Endothelial cell of umbilical vein (primary cell): Measurements from ENCODE around the gene RAPGEF6. TPM values are rescaled to one million over a fixed set of nuclear protein-coding genes. Genes with fewer than 3 reads are reported as not detected.

ENCODE experiments used
- BruUV-seq: library from RNA; stranded (reverse); fragments of 400-500 nt; replicated peaks from 2 replicates; lab custom pipeline; 2021; lab: Mats Ljungman, UMichigan
- CTCF ChIA-PET: fragments of 300-600, 350-600 bp; sonication (Branson Sonifier 250); formaldehyde crosslinking; loops from one replicate; lab custom pipeline; 2021; ENCODE audit warnings: antibody characterized with exemption, inconsistent platforms; lab: Charles Lee
- POLR2A ChIA-PET: fragments of 300-600, 350-600 bp; sonication (Branson Sonifier 250); formaldehyde crosslinking; loops from one replicate; lab custom pipeline; 2021; ENCODE audit warnings: antibody characterized with exemption, inconsistent platforms; lab: Charles Lee
- DNase-seq: peaks from one replicate; pipeline ENCODE4 v3.0.0-alpha.2; 2011; ENCODE audit warnings: low read depth, low spot score
- FAIRE-seq: peaks from 2 replicates; lab custom pipeline; 2011; peaks lifted over from hg19 to GRCh38; lab: Jason Lieb, UNC
- H2AFZ ChIP-seq: 2 replicates; pipeline ENCODE4 v1.6.0; 2012; ENCODE audit warnings: low read depth, low read length, control low read depth, inconsistent platforms
- H3K27ac ChIP-seq: 2 replicates; pipeline ENCODE4 v1.5.1; 2011; ENCODE audit warnings: low read depth, mild to moderate bottlenecking, control low read depth, low read length, moderate library complexity; ENCODE audit not compliant: insufficient read depth
- H3K27me3 ChIP-seq, 2 experiments: 2 replicates each; pipeline versions ENCODE4 v1.6.0 to v1.6.1; 2011; ENCODE audit warnings: low read length in 2 of 2, mixed read lengths in 1 of 2; ENCODE audit not compliant: control insufficient read depth in 2 of 2, insufficient read depth in 2 of 2
- H3K36me3 ChIP-seq, 2 experiments: 2 replicates in 1 of 2; 3 replicates in 1 of 2; pipeline ENCODE4 v1.5.1; 2011; ENCODE audit warnings: low read length in 2 of 2, mild to moderate bottlenecking in 1 of 2, moderate library complexity in 1 of 2; ENCODE audit not compliant: control insufficient read depth in 2 of 2, insufficient read depth in 2 of 2; ENCODE audit errors: extremely low read depth in 1 of 2
- H3K4me1 ChIP-seq: 3 replicates; pipeline ENCODE4 v1.5.1; 2011; ENCODE audit warnings: mild to moderate bottlenecking, low read length; ENCODE audit not compliant: control insufficient read depth, insufficient read depth; ENCODE audit errors: extremely low read depth
- H3K4me2 ChIP-seq: 2 replicates; pipeline ENCODE4 v1.6.1; 2011; ENCODE audit warnings: low read length, control low read depth, mixed read lengths; ENCODE audit not compliant: insufficient read depth
- H3K4me3 ChIP-seq, 3 experiments: fragments of 200-600 bp in 1 of 3; sonication (generic), shearing (Covaris generic) in 1 of 3; replicated peaks in 1 of 3; 2 replicates each; pipeline ENCODE4 v1.5.1; 2011 to 2016; ENCODE audit warnings: control low read depth in 3 of 3, low read length in 3 of 3, mild to moderate bottlenecking in 2 of 3, inconsistent platforms in 1 of 3, low read depth in 1 of 3, moderate library complexity in 1 of 3; ENCODE audit not compliant: insufficient read depth in 1 of 3
- H3K79me2 ChIP-seq: 2 replicates; pipeline ENCODE4 v1.6.0; 2012; ENCODE audit warnings: low read length, inconsistent platforms; ENCODE audit not compliant: control insufficient read depth, insufficient read depth
- H3K9ac ChIP-seq: replicated peaks from 2 replicates; pipeline ENCODE3; 2011; ENCODE audit warnings: low read length, control low read depth; ENCODE audit not compliant: insufficient read depth; ENCODE audit errors: extremely low read depth
- H3K9me1 ChIP-seq: replicated peaks from 3 replicates; pipeline ENCODE4 v1.6.0; 2011; ENCODE audit warnings: mild to moderate bottlenecking, low read length; ENCODE audit not compliant: control insufficient read depth, insufficient read depth; ENCODE audit errors: extremely low read depth
- H3K9me3 ChIP-seq: replicated peaks from 2 replicates; pipeline ENCODE4 v1.5.1; 2012; ENCODE audit warnings: low read length, inconsistent platforms; ENCODE audit not compliant: control insufficient read depth, insufficient read depth
- H4K20me1 ChIP-seq: replicated peaks from 2 replicates; pipeline ENCODE3; 2011; ENCODE audit warnings: mild to moderate bottlenecking, low read length; ENCODE audit not compliant: control insufficient read depth, insufficient read depth; ENCODE audit errors: extremely low read depth
- CTCF ChIP-seq, 2 donors: IDR thresholded peaks; 1 replicate in 1 of 2; 2 replicates in 1 of 2; pipeline ENCODE4 v1.5.1; 2011; ENCODE audit warnings: low read length in 2 of 2, mild to moderate bottlenecking in 2 of 2, moderate library complexity in 2 of 2, control low read depth in 1 of 2, inconsistent platforms in 1 of 2, low read depth in 1 of 2; ENCODE audit not compliant: insufficient read depth in 1 of 2; ENCODE audit errors: extremely low read depth in 1 of 2
- EZH2 ChIP-seq: IDR thresholded peaks from 2 replicates; pipeline ENCODE4 v1.6.1; 2012; ENCODE audit warnings: borderline replicate concordance, low read depth, mild to moderate bottlenecking, moderate library complexity, low read length, inconsistent platforms; ENCODE audit not compliant: severe bottlenecking
- FOS ChIP-seq: IDR thresholded peaks from 2 replicates; pipeline ENCODE4 v1.6.1; 2011; ENCODE audit warnings: mild to moderate bottlenecking, low read length, moderate library complexity, borderline replicate concordance; ENCODE audit not compliant: insufficient read depth
- JUN ChIP-seq: IDR thresholded peaks from 2 replicates; pipeline ENCODE4 v1.6.1; 2011; ENCODE audit warnings: borderline replicate concordance, low read depth; ENCODE audit not compliant: insufficient read length, insufficient read depth
- MAX ChIP-seq: IDR thresholded peaks from 2 replicates; pipeline ENCODE4 v1.6.1; 2011; ENCODE audit not compliant: insufficient read depth, insufficient read length
- MYC ChIP-seq: IDR thresholded peaks from one replicate; pipeline ENCODE4 v1.6.1; 2011; ENCODE audit warnings: mild to moderate bottlenecking, low read depth, low read length
- POLR2AphosphoS5 ChIP-seq: IDR thresholded peaks from 2 replicates; pipeline ENCODE4 v1.6.1; 2012; ENCODE audit warnings: low read depth, mild to moderate bottlenecking, control low read depth, low read length, moderate library complexity; ENCODE audit not compliant: insufficient read depth
- dilution Hi-C: fragments of 300-500 bp; cut with MboI; formaldehyde crosslinking; loops from one replicate; pipeline ENCODE4 v1.15.0; 2019; ENCODE audit warnings: low sequenced_read_pairs; ENCODE audit not compliant: extremely low pct_ligation_motif_present
- intact Hi-C: fragments of 100-400 bp; cut with micrococcal nuclease; formaldehyde crosslinking; loops from one replicate; pipeline ENCODE4 v1.10.0; 2022
- polyA plus RNA-seq, 4 experiments: library from polyadenylated mRNA; depleted of rRNA in 3 of 4; stranded (reverse) in 3 of 4; unstranded in 1 of 4; fragments of >200 nt; gene quantifications; 2 replicates each; pipeline versions ENCODE4 v1.2.1 to v1.2.3, GENCODE V29; 2011 to 2012; ENCODE audit warnings: missing spikeins in 1 of 4
- total RNA-seq: library from RNA; stranded (reverse); gene quantifications from 2 replicates; pipeline ENCODE4 v1.2.3, GENCODE V29; 2021

Gene RAPGEF6
- total and polyA plus RNA-seq, 2 donors (not counting 3 experiments of a cell fraction or from before 2014, with no cell fraction given), result 3.5 to 17.5 TPM

GRCh38 chr5:131392466-131393095, 242.4 kb downstream of the RAPGEF6 start:
- CTCF ChIA-PET, result interaction anchor here (0.9 kb wide), 1 partner anchor 9 kb away, joined by 3 read pairs; no protein-coding TSS in a partner anchor
- TF ChIP-seq POLR2AphosphoS5 (no peak), MYC (no peak), CTCF (IDR thresholded peaks at IDR 0.05; ENCODE audit: extremely low read depth in 1 of 2, insufficient read depth in 1 of 2, low read depth in 1 of 2, low read length in 2 of 2) (no peak), JUN (no peak), EZH2 (no peak), FOS (no peak), MAX (no peak)
- Histone ChIP-seq H3K4me1 (peaks cover 4% of the 10 kb centered on the region), H4K20me1 (no peaks in the 10 kb centered on the region), H3K79me2 (no peaks in the 10 kb centered on the region), H3K4me2 (no peak overlapping the region), H3K4me3 (no peak overlapping the region), H3K27ac (no peak overlapping the region), H2AFZ (no peak overlapping the region), H3K36me3 (peaks cover 4 to 6% of the 10 kb centered on the region in 2 experiments), H3K27me3 (no peaks in the 10 kb centered on the region), H3K9me3 (no peaks in the 10 kb centered on the region), H3K9ac (no peak overlapping the region), H3K9me1 (no peaks in the 10 kb centered on the region)
- dilution Hi-C loops (no loop called here), intact Hi-C loops (no loop called here)
- FAIRE-seq (no peak), DNase-seq (no peak)
- POLR2A ChIA-PET, result no interaction called here
- BruUV-seq, result no TSS peak
